Endothelial cell of umbilical vein (primary cell): Measurements from ENCODE around the gene TMEM270. TPM values are rescaled to one million over a fixed set of nuclear protein-coding genes. Genes with fewer than 3 reads are reported as not detected.

Source experiments
- BruUV-seq: library from RNA; stranded (reverse); fragments of 400-500 nt; replicated peaks from 2 replicates; lab custom pipeline; 2021; lab: Mats Ljungman, UMichigan
- CTCF ChIA-PET: fragments of 300-600, 350-600 bp; sonication (Branson Sonifier 250); formaldehyde crosslinking; loops from one replicate; lab custom pipeline; 2021; ENCODE audit warnings: antibody characterized with exemption, inconsistent platforms; lab: Charles Lee
- POLR2A ChIA-PET: fragments of 300-600, 350-600 bp; sonication (Branson Sonifier 250); formaldehyde crosslinking; loops from one replicate; lab custom pipeline; 2021; ENCODE audit warnings: antibody characterized with exemption, inconsistent platforms; lab: Charles Lee
- DNase-seq: peaks from one replicate; pipeline ENCODE4 v3.0.0-alpha.2; 2011; ENCODE audit warnings: low read depth, low spot score
- FAIRE-seq: peaks from 2 replicates; lab custom pipeline; 2011; peaks lifted over from hg19 to GRCh38; lab: Jason Lieb, UNC
- H2AFZ ChIP-seq: 2 replicates; pipeline ENCODE4 v1.6.0; 2012; ENCODE audit warnings: low read depth, low read length, control low read depth, inconsistent platforms
- H3K27ac ChIP-seq: 2 replicates; pipeline ENCODE4 v1.5.1; 2011; ENCODE audit warnings: low read depth, mild to moderate bottlenecking, control low read depth, low read length, moderate library complexity; ENCODE audit not compliant: insufficient read depth
- H3K27me3 ChIP-seq, 2 experiments: 2 replicates each; pipeline versions ENCODE4 v1.6.0 to v1.6.1; 2011; ENCODE audit warnings: low read length in 2 of 2, mixed read lengths in 1 of 2; ENCODE audit not compliant: control insufficient read depth in 2 of 2, insufficient read depth in 2 of 2
- H3K36me3 ChIP-seq, 2 experiments: 2 replicates in 1 of 2; 3 replicates in 1 of 2; pipeline ENCODE4 v1.5.1; 2011; ENCODE audit warnings: low read length in 2 of 2, mild to moderate bottlenecking in 1 of 2, moderate library complexity in 1 of 2; ENCODE audit not compliant: control insufficient read depth in 2 of 2, insufficient read depth in 2 of 2; ENCODE audit errors: extremely low read depth in 1 of 2
- H3K4me1 ChIP-seq: 3 replicates; pipeline ENCODE4 v1.5.1; 2011; ENCODE audit warnings: mild to moderate bottlenecking, low read length; ENCODE audit not compliant: control insufficient read depth, insufficient read depth; ENCODE audit errors: extremely low read depth
- H3K4me2 ChIP-seq: 2 replicates; pipeline ENCODE4 v1.6.1; 2011; ENCODE audit warnings: low read length, control low read depth, mixed read lengths; ENCODE audit not compliant: insufficient read depth
- H3K4me3 ChIP-seq, 3 experiments: fragments of 200-600 bp in 1 of 3; sonication (generic), shearing (Covaris generic) in 1 of 3; replicated peaks in 1 of 3; 2 replicates each; pipeline ENCODE4 v1.5.1; 2011 to 2016; ENCODE audit warnings: control low read depth in 3 of 3, low read length in 3 of 3, mild to moderate bottlenecking in 2 of 3, inconsistent platforms in 1 of 3, low read depth in 1 of 3, moderate library complexity in 1 of 3; ENCODE audit not compliant: insufficient read depth in 1 of 3
- H3K79me2 ChIP-seq: 2 replicates; pipeline ENCODE4 v1.6.0; 2012; ENCODE audit warnings: low read length, inconsistent platforms; ENCODE audit not compliant: control insufficient read depth, insufficient read depth
- H3K9ac ChIP-seq: replicated peaks from 2 replicates; pipeline ENCODE3; 2011; ENCODE audit warnings: low read length, control low read depth; ENCODE audit not compliant: insufficient read depth; ENCODE audit errors: extremely low read depth
- H3K9me1 ChIP-seq: replicated peaks from 3 replicates; pipeline ENCODE4 v1.6.0; 2011; ENCODE audit warnings: mild to moderate bottlenecking, low read length; ENCODE audit not compliant: control insufficient read depth, insufficient read depth; ENCODE audit errors: extremely low read depth
- H3K9me3 ChIP-seq: replicated peaks from 2 replicates; pipeline ENCODE4 v1.5.1; 2012; ENCODE audit warnings: low read length, inconsistent platforms; ENCODE audit not compliant: control insufficient read depth, insufficient read depth
- H4K20me1 ChIP-seq: replicated peaks from 2 replicates; pipeline ENCODE3; 2011; ENCODE audit warnings: mild to moderate bottlenecking, low read length; ENCODE audit not compliant: control insufficient read depth, insufficient read depth; ENCODE audit errors: extremely low read depth
- EZH2 ChIP-seq: IDR thresholded peaks from 2 replicates; pipeline ENCODE4 v1.6.1; 2012; ENCODE audit warnings: borderline replicate concordance, low read depth, mild to moderate bottlenecking, moderate library complexity, low read length, inconsistent platforms; ENCODE audit not compliant: severe bottlenecking
- FOS ChIP-seq: IDR thresholded peaks from 2 replicates; pipeline ENCODE4 v1.6.1; 2011; ENCODE audit warnings: mild to moderate bottlenecking, low read length, moderate library complexity, borderline replicate concordance; ENCODE audit not compliant: insufficient read depth
- GATA2 ChIP-seq: IDR thresholded peaks from 2 replicates; pipeline ENCODE4 v1.7.0; 2011; ENCODE audit warnings: low read depth, mild to moderate bottlenecking, moderate library complexity, mixed read lengths, low read length; ENCODE audit not compliant: insufficient read length, insufficient read depth
- JUN ChIP-seq: IDR thresholded peaks from 2 replicates; pipeline ENCODE4 v1.6.1; 2011; ENCODE audit warnings: borderline replicate concordance, low read depth; ENCODE audit not compliant: insufficient read length, insufficient read depth
- MYC ChIP-seq: IDR thresholded peaks from one replicate; pipeline ENCODE4 v1.6.1; 2011; ENCODE audit warnings: mild to moderate bottlenecking, low read depth, low read length
- POLR2A ChIP-seq: IDR thresholded peaks from 2 replicates; pipeline ENCODE4 v1.6.1; 2012; ENCODE audit warnings: low read depth, mild to moderate bottlenecking, control low read depth, low read length
- POLR2AphosphoS5 ChIP-seq: IDR thresholded peaks from 2 replicates; pipeline ENCODE4 v1.6.1; 2012; ENCODE audit warnings: low read depth, mild to moderate bottlenecking, control low read depth, low read length, moderate library complexity; ENCODE audit not compliant: insufficient read depth
- dilution Hi-C: fragments of 300-500 bp; cut with MboI; formaldehyde crosslinking; loops from one replicate; pipeline ENCODE4 v1.15.0; 2019; ENCODE audit warnings: low sequenced_read_pairs; ENCODE audit not compliant: extremely low pct_ligation_motif_present
- intact Hi-C: fragments of 100-400 bp; cut with micrococcal nuclease; formaldehyde crosslinking; loops from one replicate; pipeline ENCODE4 v1.10.0; 2022
- polyA plus RNA-seq, 4 experiments: library from polyadenylated mRNA; depleted of rRNA in 3 of 4; stranded (reverse) in 3 of 4; unstranded in 1 of 4; fragments of >200 nt; gene quantifications; 2 replicates each; pipeline versions ENCODE4 v1.2.1 to v1.2.3, GENCODE V29; 2011 to 2012; ENCODE audit warnings: missing spikeins in 1 of 4
- total RNA-seq: library from RNA; stranded (reverse); gene quantifications from 2 replicates; pipeline ENCODE4 v1.2.3, GENCODE V29; 2021
- TF ChIP-seq, protein P1 (sequence below), 2 donors: IDR thresholded peaks; 1 replicate in 1 of 2; 2 replicates in 1 of 2; pipeline ENCODE4 v1.5.1; 2011; ENCODE audit warnings: low read length in 2 of 2, mild to moderate bottlenecking in 2 of 2, moderate library complexity in 2 of 2, control low read depth in 1 of 2, inconsistent platforms in 1 of 2, low read depth in 1 of 2; ENCODE audit not compliant: insufficient read depth in 1 of 2; ENCODE audit errors: extremely low read depth in 1 of 2
- TF ChIP-seq, protein P2 (sequence below): IDR thresholded peaks from 2 replicates; pipeline ENCODE4 v1.6.1; 2011; ENCODE audit not compliant: insufficient read depth, insufficient read length

TMEM270 gene
- total and polyA plus RNA-seq, 2 donors (not counting 3 experiments of a cell fraction or from before 2014, with no cell fraction given), result not detected

GRCh38 chr7:73828107-73828803 is 32.7 kb upstream of the TMEM270 start:
- Histone ChIP-seq H3K4me2 (no peak overlapping the region), H3K79me2 (no peaks in the 10 kb centered on the region), H3K36me3 (no peaks in the 10 kb centered on the region), H3K27ac (no peak overlapping the region), H3K9ac (no peak overlapping the region), H3K4me1 (peaks cover 5% of the 10 kb centered on the region), H3K4me3 (no peak overlapping the region), H2AFZ (peak overlapping the region; percentile 8), H4K20me1 (no peaks in the 10 kb centered on the region), H3K9me1 (no peaks in the 10 kb centered on the region), H3K27me3 (no peaks in the 10 kb centered on the region), H3K9me3 (no peaks in the 10 kb centered on the region)
- TF ChIP-seq EZH2 (no peak), POLR2A (no peak), POLR2AphosphoS5 (no peak), FOS (no peak), MYC (no peak), JUN (peak; percentile 52), GATA2 (peak; percentile 50)
- TF ChIP-seq, protein P1, sequence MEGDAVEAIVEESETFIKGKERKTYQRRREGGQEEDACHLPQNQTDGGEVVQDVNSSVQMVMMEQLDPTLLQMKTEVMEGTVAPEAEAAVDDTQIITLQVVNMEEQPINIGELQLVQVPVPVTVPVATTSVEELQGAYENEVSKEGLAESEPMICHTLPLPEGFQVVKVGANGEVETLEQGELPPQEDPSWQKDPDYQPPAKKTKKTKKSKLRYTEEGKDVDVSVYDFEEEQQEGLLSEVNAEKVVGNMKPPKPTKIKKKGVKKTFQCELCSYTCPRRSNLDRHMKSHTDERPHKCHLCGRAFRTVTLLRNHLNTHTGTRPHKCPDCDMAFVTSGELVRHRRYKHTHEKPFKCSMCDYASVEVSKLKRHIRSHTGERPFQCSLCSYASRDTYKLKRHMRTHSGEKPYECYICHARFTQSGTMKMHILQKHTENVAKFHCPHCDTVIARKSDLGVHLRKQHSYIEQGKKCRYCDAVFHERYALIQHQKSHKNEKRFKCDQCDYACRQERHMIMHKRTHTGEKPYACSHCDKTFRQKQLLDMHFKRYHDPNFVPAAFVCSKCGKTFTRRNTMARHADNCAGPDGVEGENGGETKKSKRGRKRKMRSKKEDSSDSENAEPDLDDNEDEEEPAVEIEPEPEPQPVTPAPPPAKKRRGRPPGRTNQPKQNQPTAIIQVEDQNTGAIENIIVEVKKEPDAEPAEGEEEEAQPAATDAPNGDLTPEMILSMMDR (IDR thresholded peaks at IDR 0.05; ENCODE audit: extremely low read depth in 1 of 2, insufficient read depth in 1 of 2, low read depth in 1 of 2, low read length in 2 of 2), result no peak
- TF ChIP-seq, protein P2, sequence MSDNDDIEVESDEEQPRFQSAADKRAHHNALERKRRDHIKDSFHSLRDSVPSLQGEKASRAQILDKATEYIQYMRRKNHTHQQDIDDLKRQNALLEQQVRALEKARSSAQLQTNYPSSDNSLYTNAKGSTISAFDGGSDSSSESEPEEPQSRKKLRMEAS, result no peak
- ChIA-PET CTCF (interaction anchor here (0.6 to 3.0 kb wide), 6 partner anchors 16 to 198 kb away, joined by 3 to 21 read pairs (median 7); partner anchors contain the start of gene ABHD11), POLR2A (no interaction called here)
- DNase-seq, result peak; percentile 69
- FAIRE-seq, result peak; percentile 98
- dilution Hi-C loops, result no loop called here
- intact Hi-C loops, result loop anchor here (2.0 kb wide), 1 partner anchor 15 kb away; the partner anchor contains the start of gene METTL27
- no TSS peak for BruUV-seq
